ENCODE data around the gene PIN1. TPM values are rescaled to one million over a fixed set of nuclear protein-coding genes. Genes with fewer than 3 reads are reported as not detected.
A peak's percentile ranks its signal among the peaks of the same experiment; 100 is the strongest.
"Not testable (repeated sequence)": the region's sequence is repeated elsewhere in the genome, so short reads cannot be mapped to it uniquely, and the experiment has no call there.

The PIN1 gene
- total and polyA plus RNA-seq, 9 donors, result 6.3 to 94.2 (median 61.0) TPM

- no peak for DNase-seq
- 94 to 95% (median 95%) methylated on average over 18 to 21 of the region's 21 CpGs for WGBS, 3 donors
- TF ChIP-seq POLR2A (IDR thresholded peaks at IDR 0.05) (no peak), EP300 (IDR thresholded peaks at IDR 0.05) (no peak)
- TF ChIP-seq, protein P1, sequence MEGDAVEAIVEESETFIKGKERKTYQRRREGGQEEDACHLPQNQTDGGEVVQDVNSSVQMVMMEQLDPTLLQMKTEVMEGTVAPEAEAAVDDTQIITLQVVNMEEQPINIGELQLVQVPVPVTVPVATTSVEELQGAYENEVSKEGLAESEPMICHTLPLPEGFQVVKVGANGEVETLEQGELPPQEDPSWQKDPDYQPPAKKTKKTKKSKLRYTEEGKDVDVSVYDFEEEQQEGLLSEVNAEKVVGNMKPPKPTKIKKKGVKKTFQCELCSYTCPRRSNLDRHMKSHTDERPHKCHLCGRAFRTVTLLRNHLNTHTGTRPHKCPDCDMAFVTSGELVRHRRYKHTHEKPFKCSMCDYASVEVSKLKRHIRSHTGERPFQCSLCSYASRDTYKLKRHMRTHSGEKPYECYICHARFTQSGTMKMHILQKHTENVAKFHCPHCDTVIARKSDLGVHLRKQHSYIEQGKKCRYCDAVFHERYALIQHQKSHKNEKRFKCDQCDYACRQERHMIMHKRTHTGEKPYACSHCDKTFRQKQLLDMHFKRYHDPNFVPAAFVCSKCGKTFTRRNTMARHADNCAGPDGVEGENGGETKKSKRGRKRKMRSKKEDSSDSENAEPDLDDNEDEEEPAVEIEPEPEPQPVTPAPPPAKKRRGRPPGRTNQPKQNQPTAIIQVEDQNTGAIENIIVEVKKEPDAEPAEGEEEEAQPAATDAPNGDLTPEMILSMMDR (IDR thresholded peaks at IDR 0.05), result no peak
- no peak overlapping the region for H3K27ac ChIP-seq
- no peaks in the 10 kb centered on the region for H3K4me1 ChIP-seq (ENCODE audit: insufficient read depth)
- intact Hi-C loops (cut with DNase I), result loop anchor here in 1 of 4 donors (10.0 kb wide), 1 partner anchor 486 kb away; the partner anchor contains the start of gene ZNF559
- H3K9me3 ChIP-seq, result no peaks in the 10 kb centered on the region
- no peaks in the 10 kb centered on the region for H3K27me3 ChIP-seq
- H3K4me3 ChIP-seq, result no peak overlapping the region
- H3K36me3 ChIP-seq, result no peaks in the 10 kb centered on the region
Measured at GRCh38 chr19:9811139-9811538, 24.0 kb upstream of the PIN1 start.

GRCh38 chr19:9818175-9818733, 16.9 kb upstream of the PIN1 start:
- intact Hi-C loops (cut with DNase I), result loop anchor here in 1 of 4 donors (10.0 kb wide), 1 partner anchor 493 kb away; the partner anchor contains the start of gene ZNF559
- Histone ChIP-seq H3K4me3 (peak overlapping the region; percentile 95), H3K36me3 (no peaks in the 10 kb centered on the region), H3K9me3 (no peaks in the 10 kb centered on the region), H3K27me3 (no peaks in the 10 kb centered on the region), H3K27ac (peak overlapping the region; percentile 84 to 94), H3K4me1 (ENCODE audit: insufficient read depth) (peaks cover 1% of the 10 kb centered on the region)
- TF ChIP-seq EP300 (IDR thresholded peaks at IDR 0.05) (no peak), POLR2A (IDR thresholded peaks at IDR 0.05) (no peak)
- TF ChIP-seq, protein P1 (IDR thresholded peaks at IDR 0.05), result no peak
- WGBS, 3 donors, result 1 to 3% (median 2%) methylated on average over 37 to 39 of the region's 39 CpGs
- no peak for DNase-seq

- Histone ChIP-seq H3K27ac (peak within 1 kb of the TSS; percentile 84 to 94), H3K9me3 (no peaks in the 10 kb centered on the region), H3K36me3 (no peaks in the 10 kb centered on the region), H3K27me3 (no peaks in the 10 kb centered on the region), H3K4me3 (peak within 1 kb of the TSS; percentile 95), H3K4me1 (ENCODE audit: insufficient read depth) (peaks cover 1% of the 10 kb centered on the region)
- 0 to 1% (median 0%) methylated on average over 75 to 82 of the region's 82 CpGs for WGBS, 3 donors
- intact Hi-C loops (cut with DNase I), result loop anchor here in 1 of 4 donors (10.0 kb wide), 1 partner anchor 494 kb away; the partner anchor contains the start of gene ZNF559
- DNase-seq, result peak; percentile 100
- peak; percentile 90 for TF ChIP-seq POLR2A (IDR thresholded peaks at IDR 0.05)
- TF ChIP-seq, protein P1 (IDR thresholded peaks at IDR 0.05), result no peak
Measured at GRCh38 chr19:9818734-9819595, 16.2 kb upstream of the PIN1 start, which contains the start of gene FBXL12. Gene FBXL12, minus strand, starts transcription at chr19:9819079. Its CDS starts 266 bp downstream, at chr19:9818813.

GRCh38 chr19:9819596-9819909, 15.6 kb upstream of the PIN1 start:
- WGBS, 3 donors, result 0 to 1% (median 0%) methylated on average over 21 of the region's 21 CpGs
- Histone ChIP-seq H3K4me3 (peak overlapping the region; percentile 34), H3K27me3 (no peaks in the 10 kb centered on the region), H3K36me3 (no peaks in the 10 kb centered on the region), H3K9me3 (no peaks in the 10 kb centered on the region), H3K27ac (peak overlapping the region in 1 of 2 donors; percentile 94), H3K4me1 (ENCODE audit: insufficient read depth) (peaks cover 1% of the 10 kb centered on the region)
- TF ChIP-seq POLR2A (IDR thresholded peaks at IDR 0.05), result no peak
- no peak for TF ChIP-seq EP300 (IDR thresholded peaks at IDR 0.05)
- TF ChIP-seq, protein P1 (IDR thresholded peaks at IDR 0.05), result no peak
- DNase-seq, result no peak
- intact Hi-C loops (cut with DNase I), result loop anchor here in 1 of 4 donors (10.0 kb wide), 1 partner anchor 495 kb away; the partner anchor contains the start of gene ZNF559

GRCh38 chr19:9820034-9820433, 15.1 kb upstream of the PIN1 start:
- H3K9me3 ChIP-seq; intact Hi-C loops (cut with DNase I); H3K36me3 ChIP-seq; H3K4me1 ChIP-seq (ENCODE audit: insufficient read depth); H3K27me3 ChIP-seq: not testable (repeated sequence)
- DNase-seq, result peak in 2 of 5 donors; percentile 43 to 56
- Histone ChIP-seq H3K27ac (peak overlapping the region in 1 of 2 donors; percentile 94), H3K4me3 (peak overlapping the region; percentile 34)
- WGBS, 3 donors, result 88 to 91% (median 91%) methylated on average over 8 of the region's 8 CpGs
